SIG-M5 (cell line): ENCODE data around the gene CXADR.
"Not testable (repeated sequence)": the region's sequence is repeated elsewhere in the genome, so short reads cannot be mapped to it uniquely, and the experiment has no call there.

Source experiments
- DNase-seq: peaks from one replicate; lab custom pipeline; 2025; lab: John Stamatoyannopoulos, UW

Gene CXADR

GRCh38 chr21:17502985-17503384 is 9.9 kb upstream of the CXADR start:
- not testable (repeated sequence) for DNase-seq

- DNase-seq: no peak
Measured at GRCh38 chr21:17506951-17507350, 5.9 kb upstream of the CXADR start.

GRCh38 chr21:17507591-17507990 is 5.3 kb upstream of the CXADR start:
- DNase-seq: no peak

GRCh38 chr21:17513214-17514123 is 626 bp downstream of the CXADR start:
- DNase-seq: no peak

GRCh38 chr21:17514124-17514845 is 1.4 kb downstream of the CXADR start:
- DNase-seq: no peak

- DNase-seq: not testable (repeated sequence)
Measured at GRCh38 chr21:17517008-17517407, 4.2 kb downstream of the CXADR start.

GRCh38 chr21:17519208-17519738 is 6.4 kb downstream of the CXADR start:
- no peak for DNase-seq

- DNase-seq: no peak
Measured at GRCh38 chr21:17519965-17520609, 7.2 kb downstream of the CXADR start.

GRCh38 chr21:17523007-17523451 is 10.2 kb downstream of the CXADR start:
- DNase-seq: no peak

GRCh38 chr21:17523979-17524494 is 11.2 kb downstream of the CXADR start:
- not testable (repeated sequence) for DNase-seq

GRCh38 chr21:17524635-17525034 is 11.8 kb downstream of the CXADR start:
- DNase-seq: no peak

GRCh38 chr21:17526776-17527175 is 13.9 kb downstream of the CXADR start:
- DNase-seq: no peak

GRCh38 chr21:17527240-17527639 is 14.4 kb downstream of the CXADR start:
- DNase-seq: no peak

GRCh38 chr21:17527711-17528110 is 14.9 kb downstream of the CXADR start:
- no peak for DNase-seq

- DNase-seq: no peak
Measured at GRCh38 chr21:17529648-17530047, 16.8 kb downstream of the CXADR start.

GRCh38 chr21:17532292-17532691 is 19.4 kb downstream of the CXADR start:
- DNase-seq: no peak

- no peak for DNase-seq
Measured at GRCh38 chr21:17536381-17536780, 23.5 kb downstream of the CXADR start.

GRCh38 chr21:17537299-17537698 is 24.5 kb downstream of the CXADR start:
- DNase-seq: no peak

GRCh38 chr21:17538576-17538975 is 25.7 kb downstream of the CXADR start:
- DNase-seq: no peak

- peak; percentile 87 for DNase-seq
Measured at GRCh38 chr21:17539323-17539722, 26.5 kb downstream of the CXADR start.

- no peak for DNase-seq
Measured at GRCh38 chr21:17539743-17540341, 27.0 kb downstream of the CXADR start.

GRCh38 chr21:17540530-17540929 is 27.7 kb downstream of the CXADR start:
- DNase-seq: no peak
